ENCODE measurements around the gene TMEM200B. TPM values are rescaled to one million over a fixed set of nuclear protein-coding genes. Genes with fewer than 3 reads are reported as not detected.

Gene TMEM200B
- total RNA-seq, 1 donor from 2014 or later: 19.7 TPM

- no peak for DNase-seq (ENCODE audit: extremely low spot score, unreplicated experiment)
- Mint-ChIP-seq H3K27ac (ENCODE audit: unreplicated experiment) (no peak overlapping the region), H3K27me3 (ENCODE audit: unreplicated experiment) (no peaks in the 10 kb centered on the region), H3K4me3 (ENCODE audit: unreplicated experiment) (no peak overlapping the region), H3K36me3 (ENCODE audit: unreplicated experiment) (peaks cover 70% of the 10 kb centered on the region), H3K4me1 (ENCODE audit: unreplicated experiment) (no peaks in the 10 kb centered on the region), H3K9me3 (ENCODE audit: unreplicated experiment) (no peaks in the 10 kb centered on the region)
- no peak for TF ChIP-seq CTCF (IDR thresholded peaks at IDR 0.05)
Measured at GRCh38 chr1:29148656-29149491, 25.2 kb upstream of the TMEM200B start.

DNA sequence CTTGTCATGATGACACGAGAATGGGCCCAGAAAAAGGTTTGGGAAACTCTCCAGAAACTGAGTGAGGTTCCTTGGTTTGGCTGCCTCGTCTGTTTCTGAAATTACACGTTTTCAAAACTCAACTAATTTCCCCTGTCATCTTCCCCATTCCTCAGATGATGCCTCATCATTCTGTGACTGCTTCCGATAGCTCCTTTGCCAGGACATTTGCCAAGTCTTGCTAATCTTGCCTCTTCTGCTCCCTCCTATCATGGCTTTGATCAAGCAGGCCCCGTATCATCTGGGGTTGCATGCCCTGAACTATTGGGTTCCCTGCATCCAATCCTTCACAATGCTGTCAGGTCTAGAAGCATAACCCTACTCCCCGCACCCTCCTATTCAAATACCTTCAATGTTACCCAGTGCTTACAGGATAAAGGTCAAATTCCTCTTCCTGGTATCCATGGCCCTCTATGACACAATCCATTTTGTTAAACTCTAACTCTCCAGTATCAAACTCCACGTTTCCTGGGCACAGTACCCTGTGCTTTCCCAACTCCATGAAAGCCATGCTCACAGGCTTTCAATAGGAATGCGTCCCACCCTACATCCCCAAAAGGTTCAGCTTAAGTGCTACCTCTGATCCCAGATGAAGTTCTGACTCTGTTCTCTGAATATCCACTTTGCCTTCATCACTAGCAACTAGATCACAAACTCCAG is 22.2 kb upstream of the TMEM200B start:
- no peak overlapping the region for H3K27ac Mint-ChIP-seq (ENCODE audit: unreplicated experiment)
- H3K4me1 Mint-ChIP-seq (ENCODE audit: unreplicated experiment): no peaks in the 10 kb centered on the region
- TF ChIP-seq CTCF (IDR thresholded peaks at IDR 0.05): no peak
- no peaks in the 10 kb centered on the region for H3K9me3 Mint-ChIP-seq (ENCODE audit: unreplicated experiment)
- H3K36me3 Mint-ChIP-seq (ENCODE audit: unreplicated experiment): peaks cover 61% of the 10 kb centered on the region
- H3K27me3 Mint-ChIP-seq (ENCODE audit: unreplicated experiment): no peaks in the 10 kb centered on the region
- H3K4me3 Mint-ChIP-seq (ENCODE audit: unreplicated experiment): no peak overlapping the region
- DNase-seq (ENCODE audit: extremely low spot score, unreplicated experiment): no peak

- H3K9me3 Mint-ChIP-seq (ENCODE audit: unreplicated experiment): no peaks in the 10 kb centered on the region
- no peak overlapping the region for H3K27ac Mint-ChIP-seq (ENCODE audit: unreplicated experiment)
- no peaks in the 10 kb centered on the region for H3K27me3 Mint-ChIP-seq (ENCODE audit: unreplicated experiment)
- no peak for DNase-seq (ENCODE audit: extremely low spot score, unreplicated experiment)
- H3K4me3 Mint-ChIP-seq (ENCODE audit: unreplicated experiment): no peak overlapping the region
- no peak for TF ChIP-seq CTCF (IDR thresholded peaks at IDR 0.05)
- no peaks in the 10 kb centered on the region for H3K4me1 Mint-ChIP-seq (ENCODE audit: unreplicated experiment)
- peaks cover 47% of the 10 kb centered on the region for H3K36me3 Mint-ChIP-seq (ENCODE audit: unreplicated experiment)
Measured at GRCh38 chr1:29144178-29144577, 20.5 kb upstream of the TMEM200B start.

- Mint-ChIP-seq H3K9me3 (ENCODE audit: unreplicated experiment) (no peaks in the 10 kb centered on the region), H3K27ac (ENCODE audit: unreplicated experiment) (no peak overlapping the region), H3K4me3 (ENCODE audit: unreplicated experiment) (no peak overlapping the region), H3K4me1 (ENCODE audit: unreplicated experiment) (no peaks in the 10 kb centered on the region), H3K27me3 (ENCODE audit: unreplicated experiment) (no peaks in the 10 kb centered on the region), H3K36me3 (ENCODE audit: unreplicated experiment) (peaks cover 32% of the 10 kb centered on the region)
- TF ChIP-seq CTCF (IDR thresholded peaks at IDR 0.05): no peak
- DNase-seq (ENCODE audit: extremely low spot score, unreplicated experiment): no peak
Measured at GRCh38 chr1:29142714-29143113, 19.0 kb upstream of the TMEM200B start.

DNA sequence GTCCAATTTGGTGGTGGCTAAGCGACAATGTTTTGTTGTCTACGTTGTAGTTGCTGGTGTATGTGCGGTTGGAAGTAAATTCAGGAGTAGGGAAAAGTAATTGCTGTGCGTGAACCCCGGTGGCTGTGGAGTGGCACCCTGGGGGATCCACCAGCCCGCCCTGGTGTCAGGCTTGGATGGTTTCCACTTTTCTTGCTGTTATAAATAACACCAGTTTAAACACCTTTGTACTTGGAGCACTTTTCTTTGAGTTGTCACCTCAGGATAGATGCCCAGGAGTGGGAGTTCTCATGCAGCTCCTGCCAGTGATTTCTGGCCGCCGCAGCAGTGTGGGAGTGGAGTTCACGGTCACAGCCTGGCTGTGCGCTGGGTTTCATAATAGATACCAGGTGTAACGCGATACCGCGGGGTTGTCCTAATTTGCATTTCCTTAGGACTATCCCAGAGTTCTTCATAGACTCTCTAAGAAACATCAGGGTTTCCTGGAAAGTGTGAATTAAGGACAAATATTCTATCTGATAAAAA is 12.8 kb upstream of the TMEM200B start:
- Mint-ChIP-seq H3K9me3 (ENCODE audit: unreplicated experiment) (no peaks in the 10 kb centered on the region), H3K4me1 (ENCODE audit: unreplicated experiment) (peaks cover 3% of the 10 kb centered on the region), H3K27me3 (ENCODE audit: unreplicated experiment) (no peaks in the 10 kb centered on the region), H3K4me3 (ENCODE audit: unreplicated experiment) (no peak overlapping the region), H3K27ac (ENCODE audit: unreplicated experiment) (no peak overlapping the region), H3K36me3 (ENCODE audit: unreplicated experiment) (no peaks in the 10 kb centered on the region)
- TF ChIP-seq CTCF (IDR thresholded peaks at IDR 0.05): no peak
- no peak for DNase-seq (ENCODE audit: extremely low spot score, unreplicated experiment)
